Measurements from ENCODE around the gene PTPRM. TPM values are rescaled to one million over a fixed set of nuclear protein-coding genes. Genes with fewer than 3 reads are reported as not detected.

PTPRM gene
- total and polyA plus RNA-seq, 2 experiments from 2014 or later: 1.6 to 5.3 TPM

GRCh38 chr18:8319798-8320489 lies 752.8 kb downstream of the PTPRM start:
- ATAC-seq: no peak
- Mint-ChIP-seq H3K27ac (no peak overlapping the region), H3K36me3 (ENCODE audit: low read depth) (no peaks in the 10 kb centered on the region; the same call in 2 of the 3 replicates), H3K4me1 (peaks cover 4% of the 10 kb centered on the region), H3K9me3 (no peaks in the 10 kb centered on the region), H3K27me3 (ENCODE audit: insufficient read depth, low read depth, poor library complexity) (peaks cover 5% of the 10 kb centered on the region), H3K4me3 (no peak overlapping the region)
- Histone ChIP-seq H3K4me3 (no peak overlapping the region), H2AFZ (no peak overlapping the region), H3K79me2 (replicated peaks; ENCODE audit: insufficient read depth) (no peaks in the 10 kb centered on the region), H3K36me3 (ENCODE audit: insufficient read depth) (no peaks in the 10 kb centered on the region), H3K4me2 (no peak overlapping the region), H3K27me3 (ENCODE audit: insufficient read depth) (no peaks in the 10 kb centered on the region), H3F3A (replicated peaks; ENCODE audit: low read depth) (no peaks in the 10 kb centered on the region), H4K20me1 (replicated peaks; ENCODE audit: insufficient read depth) (no peaks in the 10 kb centered on the region), H3K27ac (ENCODE audit: low read depth) (no peak overlapping the region), H3K9me2 (ENCODE audit: insufficient read depth) (peaks cover 6% of the 10 kb centered on the region; the same call in 1 of the 2 replicates), H3K4me1 (ENCODE audit: insufficient read depth) (no peaks in the 10 kb centered on the region)
- no peak for TF ChIP-seq POLR2AphosphoS5 (IDR thresholded peaks at IDR 0.05; ENCODE audit: low read depth)
- TF ChIP-seq ZNF462 (CRISPR knock-in tag; IDR thresholded peaks at IDR 0.05): no peak
- no peak for TF ChIP-seq REST (IDR thresholded peaks at IDR 0.05; ENCODE audit: unreplicated experiment)
- TF ChIP-seq CREB1 (CRISPR knock-in tag; IDR thresholded peaks at IDR 0.05; ENCODE audit: low read depth): no peak
- TF ChIP-seq JUNB (IDR thresholded peaks at IDR 0.05; ENCODE audit: unreplicated experiment): no peak
- TF ChIP-seq EZH2phosphoT487 (IDR thresholded peaks at IDR 0.05; ENCODE audit: unreplicated experiment): no peak
- TF ChIP-seq ETS1 (IDR thresholded peaks at IDR 0.05): no peak
- DNase-seq (ENCODE audit: low spot score): no peak
